NCI-H748 treated with DMSO at 0.1 percent for 48 hours (cell line): ENCODE measurements around the gene SLC17A2.
A peak's percentile ranks its signal among the peaks of the same experiment; 100 is the strongest.

ENCODE experiments used
- DNase-seq: peaks from one replicate; lab custom pipeline; 2025; lab: John Stamatoyannopoulos, UW

The SLC17A2 gene, protein sequence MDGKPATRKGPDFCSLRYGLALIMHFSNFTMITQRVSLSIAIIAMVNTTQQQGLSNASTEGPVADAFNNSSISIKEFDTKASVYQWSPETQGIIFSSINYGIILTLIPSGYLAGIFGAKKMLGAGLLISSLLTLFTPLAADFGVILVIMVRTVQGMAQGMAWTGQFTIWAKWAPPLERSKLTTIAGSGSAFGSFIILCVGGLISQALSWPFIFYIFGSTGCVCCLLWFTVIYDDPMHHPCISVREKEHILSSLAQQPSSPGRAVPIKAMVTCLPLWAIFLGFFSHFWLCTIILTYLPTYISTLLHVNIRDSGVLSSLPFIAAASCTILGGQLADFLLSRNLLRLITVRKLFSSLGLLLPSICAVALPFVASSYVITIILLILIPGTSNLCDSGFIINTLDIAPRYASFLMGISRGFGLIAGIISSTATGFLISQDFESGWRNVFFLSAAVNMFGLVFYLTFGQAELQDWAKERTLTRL

DNA sequence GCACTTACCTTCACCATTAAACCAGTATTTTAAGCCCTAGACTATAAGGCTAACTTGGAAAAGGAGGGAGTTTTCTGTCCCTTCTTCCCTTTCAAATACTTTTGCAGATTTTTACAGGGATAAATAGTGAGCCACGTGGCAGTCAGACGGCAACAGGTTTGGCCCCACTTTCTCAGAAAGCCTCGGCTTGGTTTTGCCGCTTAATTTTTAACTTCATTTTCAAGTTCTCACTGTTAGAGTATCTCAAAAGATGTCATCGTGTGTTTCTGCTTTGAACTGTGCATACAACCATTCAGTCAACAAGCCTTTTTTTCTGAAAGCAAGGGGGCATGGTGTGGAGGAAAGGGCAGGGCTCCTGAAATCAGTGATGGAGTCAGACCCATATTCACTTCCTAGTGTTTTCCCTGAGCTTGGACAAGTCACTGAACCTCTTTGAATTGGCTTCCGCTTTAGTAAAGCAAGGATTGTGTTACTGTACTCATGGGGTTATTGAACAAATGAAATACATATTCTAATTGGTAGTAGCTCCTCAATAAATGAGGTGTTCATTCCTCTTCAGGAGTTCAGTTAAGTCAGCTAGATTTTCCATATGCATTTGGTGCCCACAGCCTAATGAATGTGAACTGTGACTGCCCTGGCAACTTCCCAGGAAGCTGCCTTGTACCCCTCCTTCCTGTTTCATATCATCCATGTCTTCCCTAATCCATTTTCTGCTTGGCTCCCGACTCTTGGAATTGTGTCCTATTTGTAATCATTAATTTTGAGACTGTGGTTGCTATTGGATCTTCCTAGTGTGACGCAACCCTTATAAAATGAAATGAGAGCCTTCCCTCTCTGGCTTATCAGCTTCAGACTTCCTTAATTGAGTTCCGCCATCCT lies at the start of gene SLC17A2:
Gene SLC17A2, minus strand, starts transcription at position 160 of the 879 bp plus-strand sequence. CDS start 4,895 bp downstream, outside the sequence.
- no peak for DNase-seq

DNA sequence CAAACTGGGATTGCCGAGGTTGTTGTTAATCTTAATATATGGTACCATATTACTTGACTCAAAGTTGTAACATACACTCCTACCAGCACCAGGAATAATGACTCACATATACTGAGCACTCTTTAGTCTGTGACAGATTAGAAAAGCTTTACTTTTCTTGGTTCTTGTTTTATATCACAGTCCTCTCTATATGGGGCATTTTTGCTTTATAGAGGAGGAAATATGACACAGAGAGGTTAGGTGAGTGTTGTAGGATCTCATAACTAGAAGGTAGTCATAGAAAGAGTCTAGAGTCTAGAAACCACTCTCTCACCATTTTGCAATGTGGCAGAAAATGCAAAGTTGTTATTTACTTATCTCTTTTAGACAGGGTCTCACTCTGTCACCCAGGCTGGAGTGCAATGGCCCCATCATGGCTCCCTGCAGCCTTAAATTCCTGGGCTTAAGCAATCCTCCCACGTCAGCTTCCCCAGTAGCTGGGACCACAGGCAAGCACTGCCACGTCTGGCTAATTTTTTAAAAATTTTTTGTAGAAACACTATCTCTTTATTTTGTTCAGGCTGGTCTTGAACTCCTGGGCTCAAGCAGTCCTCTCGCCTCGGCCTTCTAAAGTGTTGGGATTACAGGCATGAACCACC lies 45.6 kb upstream of the SLC17A2 start:
- DNase-seq: no peak

DNA sequence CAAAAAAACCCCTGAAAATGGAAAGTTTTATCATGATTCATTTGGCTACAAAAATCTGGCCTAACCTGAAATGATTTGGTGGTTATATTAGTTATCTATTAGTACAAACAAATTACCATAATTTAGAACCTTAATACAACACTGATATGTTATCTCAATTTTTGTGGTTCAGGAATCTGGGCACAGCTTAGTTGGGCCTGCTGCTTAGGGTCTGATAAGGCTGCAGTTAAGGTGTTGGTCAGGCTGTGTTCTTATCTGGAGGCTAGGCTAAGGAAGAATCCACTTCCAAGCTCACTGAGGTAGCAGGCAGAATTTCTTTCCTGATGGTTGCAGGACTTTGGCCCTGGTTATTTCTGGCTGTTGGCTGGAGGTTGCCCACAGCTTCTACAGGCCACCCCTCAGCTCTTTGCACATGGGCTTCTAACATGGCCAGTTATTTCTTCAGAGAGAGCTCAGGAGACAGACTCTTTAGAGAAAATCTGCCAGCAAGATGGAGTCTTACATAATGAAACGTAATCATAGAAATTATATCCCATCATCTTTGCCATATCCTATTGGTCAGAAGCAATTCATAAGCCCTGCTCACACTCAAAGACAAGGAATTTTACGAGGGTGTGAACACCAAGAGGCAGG lies 43.5 kb upstream of the SLC17A2 start:
- no peak for DNase-seq

DNA sequence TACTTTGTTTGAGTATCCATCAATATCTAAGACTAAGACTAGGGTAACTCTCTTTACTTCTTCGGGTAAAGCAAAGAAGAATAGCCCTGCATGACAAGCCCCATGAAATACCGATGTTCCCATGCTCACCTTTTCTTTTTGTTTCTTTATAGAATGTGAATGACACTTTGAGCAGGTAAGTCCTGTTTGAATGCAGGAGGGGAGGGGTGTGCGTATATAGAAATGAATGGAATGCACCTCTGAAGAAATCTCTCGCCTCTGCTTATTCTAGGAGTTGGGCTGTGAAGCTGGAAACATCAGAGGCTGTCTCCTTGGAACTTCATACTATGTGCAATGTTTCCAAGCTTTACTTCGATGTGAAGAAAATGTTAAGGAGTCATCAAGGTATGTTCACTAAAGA lies 42.4 kb upstream of the SLC17A2 start:
- no peak for DNase-seq

DNA sequence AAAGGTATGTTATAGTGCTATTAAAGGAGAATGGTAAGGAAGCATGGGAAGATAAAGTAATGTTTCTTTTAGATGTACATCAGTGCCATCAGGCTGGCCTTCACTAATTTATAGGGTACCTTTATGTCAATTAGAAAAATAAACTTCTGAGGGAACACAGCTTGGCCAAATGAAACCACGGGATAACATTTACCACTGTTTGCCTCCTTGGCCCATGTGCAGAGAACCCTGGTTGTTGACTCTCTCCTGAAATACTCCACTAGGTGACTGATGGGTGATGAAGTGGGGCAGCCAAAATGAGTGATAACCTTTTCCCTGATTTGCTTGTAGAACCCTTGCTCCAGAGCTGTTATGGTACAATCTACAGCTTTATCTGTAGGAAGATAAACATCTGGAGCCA lies 41.6 kb upstream of the SLC17A2 start:
- no peak for DNase-seq

DNA sequence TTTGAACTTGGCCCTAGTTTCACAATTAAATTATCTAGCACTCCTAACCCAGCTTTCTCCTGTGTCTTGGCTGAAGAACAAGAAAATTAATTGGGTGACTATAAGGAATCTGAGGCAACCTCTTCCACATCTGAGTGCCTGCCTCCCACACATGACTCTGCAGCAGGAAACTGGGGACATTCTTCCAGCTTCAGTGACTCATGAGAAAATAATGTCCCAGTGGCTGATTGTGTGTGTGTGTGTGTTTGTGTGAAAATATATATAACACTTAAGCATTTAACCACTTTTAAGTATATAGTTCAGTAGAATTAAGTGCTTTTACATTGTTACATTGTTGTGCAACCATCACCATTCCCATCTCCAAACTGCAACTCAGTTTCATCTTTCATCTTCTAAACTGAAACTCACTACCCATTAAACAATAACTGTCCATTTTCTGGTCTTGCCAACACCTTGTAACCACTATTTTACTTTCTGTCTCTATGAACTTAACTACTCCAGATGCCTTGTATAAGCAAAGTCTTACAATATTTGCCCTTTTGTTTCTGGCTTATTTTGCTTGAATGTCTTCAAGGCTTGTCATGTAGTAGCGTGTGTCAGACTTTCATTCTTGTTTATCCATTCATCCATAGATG lies 40.8 kb upstream of the SLC17A2 start:
- no peak for DNase-seq

DNA sequence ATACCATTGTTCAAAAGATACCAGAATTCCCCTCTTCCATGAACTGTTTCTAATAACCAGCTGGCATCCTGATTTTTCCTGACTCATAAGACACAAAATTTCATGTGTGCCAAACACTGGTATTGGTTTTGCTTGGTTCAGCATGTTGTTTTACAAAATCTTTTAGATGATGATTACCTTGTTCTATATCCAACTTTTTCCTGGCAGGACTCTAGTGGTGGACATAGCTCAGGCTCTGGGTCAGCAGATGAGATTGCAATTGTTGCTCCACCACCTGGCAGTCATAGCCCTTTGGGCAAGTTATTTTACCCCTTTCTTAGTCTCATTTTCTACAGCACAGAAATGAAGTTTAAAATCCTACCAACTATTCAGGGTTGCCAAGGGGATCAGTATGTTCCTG lies 38.3 kb upstream of the SLC17A2 start:
- DNase-seq: no peak

DNA sequence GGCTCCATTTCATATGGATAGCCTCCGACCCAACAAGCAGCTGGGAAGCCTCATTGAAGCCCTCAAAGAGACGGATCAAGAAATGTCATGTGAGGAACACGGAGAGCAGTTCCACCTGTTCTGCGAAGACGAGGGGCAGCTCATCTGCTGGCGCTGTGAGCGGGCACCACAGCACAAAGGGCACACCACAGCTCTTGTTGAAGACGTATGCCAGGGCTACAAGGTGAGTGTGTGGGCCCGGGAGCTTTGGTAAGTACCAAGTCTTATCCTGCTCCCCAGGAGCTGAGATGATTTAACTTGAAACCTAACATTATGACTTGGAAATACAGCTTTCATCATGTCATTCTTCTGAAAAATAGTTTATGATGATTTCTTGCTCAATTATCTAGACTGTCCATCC lies 36.2 kb upstream of the SLC17A2 start:
- DNase-seq: no peak

DNA sequence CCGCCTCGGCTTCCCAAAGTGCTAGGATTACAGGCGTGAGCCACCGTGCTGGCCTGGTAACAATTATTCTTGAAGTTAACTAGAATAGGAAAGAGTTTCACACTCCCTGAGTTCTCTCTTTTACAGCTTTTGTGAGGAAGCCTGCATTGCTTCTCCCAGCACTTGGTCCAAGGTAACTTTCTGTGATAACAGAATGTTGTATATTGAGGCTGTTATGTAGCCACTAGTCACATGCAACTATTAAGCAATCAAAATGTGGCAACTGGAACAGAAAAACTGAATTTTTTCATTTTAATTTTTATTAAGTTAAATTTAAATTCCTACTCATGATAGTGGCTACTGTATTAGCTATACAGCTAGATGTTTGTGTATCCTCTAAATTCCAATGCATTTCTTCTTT lies 34.6 kb upstream of the SLC17A2 start:
- no peak for DNase-seq

DNA sequence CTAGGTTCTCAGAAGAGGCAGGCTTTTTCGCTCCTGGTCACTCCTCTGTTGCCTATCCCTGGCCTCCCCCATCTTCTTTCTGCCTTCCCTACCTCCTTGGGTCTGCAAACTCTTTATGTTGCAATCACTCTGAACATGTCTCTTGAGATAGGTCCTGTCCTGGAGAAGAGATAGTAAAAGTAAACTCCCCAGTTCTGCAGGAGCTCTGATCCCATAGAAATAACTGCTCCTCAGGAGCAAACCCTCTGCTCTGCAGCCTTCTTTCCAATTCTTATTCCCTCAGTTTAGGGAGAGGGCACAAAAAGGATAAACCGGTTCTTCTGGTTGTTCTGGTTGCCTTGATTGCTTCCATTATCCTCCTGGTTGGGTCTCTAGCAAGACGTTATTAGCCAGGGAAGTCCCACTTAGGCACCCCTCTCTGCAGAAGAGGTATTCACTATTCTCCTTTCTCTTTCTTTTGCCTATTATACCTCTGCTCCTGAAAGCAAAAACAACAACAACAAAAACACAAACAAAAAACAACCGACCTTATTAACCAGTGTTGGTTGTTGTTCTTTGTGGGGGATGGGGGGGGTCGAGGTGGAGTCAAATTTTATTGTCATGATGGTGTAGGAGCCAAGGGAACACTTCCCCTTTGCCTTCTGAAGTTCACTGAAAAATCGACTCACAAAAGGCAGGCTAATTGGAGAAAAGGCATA lies 33.1 kb upstream of the SLC17A2 start:
- peak; percentile 95 for DNase-seq

DNA sequence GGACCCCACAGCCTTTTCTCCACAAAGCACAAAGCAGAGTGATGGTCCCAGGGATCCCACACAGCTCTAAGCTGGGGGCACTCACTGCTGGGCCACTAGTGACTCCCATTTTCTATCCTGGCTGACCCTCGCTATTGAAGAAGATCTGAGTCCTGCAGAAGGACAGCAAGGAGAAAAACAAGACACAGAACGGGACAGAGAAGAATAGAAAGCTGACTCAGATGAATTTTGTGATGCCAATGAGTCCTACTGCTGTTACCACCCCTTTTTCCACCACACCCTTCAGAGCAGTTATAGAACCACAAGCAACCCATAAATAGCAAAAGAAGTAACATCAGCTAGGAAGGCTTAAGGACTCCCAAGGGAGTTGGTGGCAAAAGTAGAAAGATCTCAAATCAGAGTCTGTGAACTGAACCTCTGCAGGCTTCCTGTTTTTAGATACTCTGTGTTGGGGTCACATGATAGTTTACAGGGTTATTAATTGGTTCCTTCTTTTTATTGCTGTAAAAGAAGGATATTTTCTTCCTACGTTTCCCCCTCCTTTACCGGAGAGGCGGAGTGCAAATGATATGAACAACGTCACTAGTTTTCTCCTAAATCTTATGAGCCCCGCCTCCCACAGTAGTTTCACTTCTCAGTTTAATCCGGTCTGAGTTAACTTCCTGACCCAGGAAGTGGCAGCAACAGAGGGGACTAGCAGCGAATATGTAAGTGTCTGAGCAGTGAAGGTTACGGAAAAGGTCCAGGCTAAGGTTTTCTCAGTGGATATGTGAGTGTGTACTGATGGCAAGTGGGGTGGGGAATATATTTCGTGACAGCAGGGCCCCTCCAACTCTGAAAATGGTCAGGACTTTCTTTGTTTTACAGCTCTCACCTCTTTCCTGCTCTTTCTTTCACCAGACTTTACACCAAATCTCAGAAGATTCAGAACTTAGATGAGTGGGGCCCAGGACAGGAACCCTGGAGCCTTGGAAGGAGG lies 31.9 kb upstream of the SLC17A2 start, which contains the start of gene TRIM38:
Gene TRIM38, plus strand, starts transcription at position 654 of the 979 bp plus-strand sequence. CDS start 3,721 bp downstream, outside the sequence.
- DNase-seq: no peak

DNA sequence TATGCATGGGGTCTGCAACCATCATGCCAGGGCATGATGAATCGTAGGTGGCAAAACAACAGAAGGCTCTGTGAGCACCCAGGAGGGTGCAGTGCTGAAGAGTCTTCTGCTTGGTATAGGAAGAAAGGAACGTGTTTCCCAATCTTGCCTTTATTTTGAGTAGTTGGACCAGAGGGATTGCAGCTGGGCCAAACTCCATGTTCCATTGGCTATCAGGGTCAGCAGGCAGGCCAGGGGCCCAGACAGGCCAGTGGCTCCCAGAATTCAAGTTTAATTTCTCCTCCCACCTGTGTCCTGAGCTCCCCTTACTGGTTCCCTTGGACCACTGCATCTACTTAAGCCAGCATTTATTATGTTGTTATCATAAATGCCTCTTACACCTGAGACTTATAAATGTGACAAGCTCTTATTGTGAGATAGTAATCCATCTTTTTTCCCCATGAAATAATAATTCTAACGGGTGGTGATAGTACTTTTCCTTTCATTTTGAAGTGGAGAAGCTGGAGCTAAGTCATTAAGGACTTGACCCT lies 31.2 kb upstream of the SLC17A2 start:
- no peak for DNase-seq

DNA sequence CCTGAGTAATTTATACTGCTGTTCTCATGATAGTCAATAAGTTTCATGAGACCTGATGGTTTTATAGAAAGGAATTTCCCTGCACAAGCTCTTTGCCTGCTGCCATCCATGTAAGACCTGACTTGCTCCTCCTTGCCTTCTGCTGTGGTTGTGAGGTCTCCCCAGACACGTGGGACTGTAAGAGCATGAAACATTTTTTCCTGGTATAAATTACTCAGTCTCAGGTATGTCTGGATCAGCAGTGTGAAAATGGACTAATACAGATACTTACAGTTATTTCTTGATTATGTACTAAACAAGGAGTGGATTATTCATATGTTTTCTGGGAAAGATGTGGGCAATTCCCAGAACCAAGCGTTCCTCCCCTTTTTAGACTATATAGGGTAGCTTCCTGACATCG lies 30.2 kb upstream of the SLC17A2 start:
- DNase-seq: no peak

DNA sequence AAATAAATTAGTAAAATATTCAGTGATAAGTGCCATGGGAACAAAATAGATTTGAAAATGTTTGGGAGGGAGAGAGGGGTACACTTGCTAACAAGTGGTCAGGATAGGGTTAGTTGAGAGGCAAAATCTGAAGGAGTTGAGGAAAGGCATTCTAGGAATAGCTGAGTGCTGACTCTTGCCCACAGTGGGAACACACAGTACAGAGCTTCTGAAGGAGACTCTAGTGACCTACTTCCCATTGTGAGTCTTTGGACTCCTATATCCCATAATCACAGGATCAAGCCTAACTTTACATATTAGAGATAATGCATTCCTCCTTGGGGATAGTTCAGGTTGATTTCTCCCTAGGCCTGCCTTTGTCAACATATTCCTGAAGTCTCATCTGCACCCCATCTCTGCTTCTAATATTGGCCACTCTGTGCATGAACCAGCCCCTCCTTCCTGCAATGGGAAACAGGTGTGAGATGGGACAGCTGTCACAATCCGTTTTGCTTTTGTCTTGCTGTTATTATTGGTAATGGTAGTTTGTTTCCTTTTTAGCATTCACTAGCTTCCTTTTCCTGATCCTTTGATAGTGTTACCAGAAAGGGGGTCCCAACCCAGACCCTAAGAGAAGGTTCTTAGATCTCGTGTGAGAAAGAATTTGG lies 29.5 kb upstream of the SLC17A2 start:
- no peak for DNase-seq

DNA sequence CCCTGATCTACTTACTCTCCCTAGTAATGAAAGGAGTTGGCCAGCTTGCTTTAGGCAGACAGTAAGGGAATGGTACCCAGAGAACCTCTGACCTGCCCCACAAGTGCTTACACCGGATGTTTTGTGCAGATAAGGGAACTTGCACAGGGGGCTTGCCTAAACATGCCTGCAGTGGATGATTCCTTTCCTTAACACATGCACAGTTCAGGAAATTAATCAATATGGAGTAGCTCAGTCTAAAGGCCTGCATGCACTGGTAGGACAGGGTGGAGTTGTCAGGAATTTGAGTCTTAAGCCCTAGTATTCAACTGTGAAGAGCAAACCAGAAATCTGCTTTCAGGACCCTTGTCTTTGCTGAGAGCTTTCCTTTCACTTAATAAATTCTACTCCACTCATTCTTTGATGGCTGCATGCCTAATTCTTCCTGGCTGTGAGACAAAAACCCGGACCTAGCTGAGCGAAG lies 28.2 kb upstream of the SLC17A2 start:
- DNase-seq: no peak

DNA sequence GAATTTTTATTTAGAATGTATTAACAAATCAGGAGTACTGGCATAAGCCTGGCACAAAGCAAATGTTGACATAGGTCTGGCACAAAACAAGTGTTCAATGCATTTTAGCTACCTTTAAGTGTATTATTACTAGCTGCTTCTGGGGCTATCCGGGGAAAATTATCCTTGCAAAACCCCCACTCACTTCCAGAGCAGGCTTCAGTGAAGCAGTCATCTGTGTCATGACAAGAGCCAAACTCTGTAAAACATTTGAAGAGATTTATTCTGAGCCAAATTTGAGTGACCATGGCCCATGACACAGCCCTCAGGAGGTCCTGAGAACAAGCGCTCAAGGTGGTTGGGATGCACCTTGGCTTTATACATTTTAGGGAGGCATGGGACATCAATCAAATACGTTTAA lies 25.7 kb upstream of the SLC17A2 start:
- no peak for DNase-seq

DNA sequence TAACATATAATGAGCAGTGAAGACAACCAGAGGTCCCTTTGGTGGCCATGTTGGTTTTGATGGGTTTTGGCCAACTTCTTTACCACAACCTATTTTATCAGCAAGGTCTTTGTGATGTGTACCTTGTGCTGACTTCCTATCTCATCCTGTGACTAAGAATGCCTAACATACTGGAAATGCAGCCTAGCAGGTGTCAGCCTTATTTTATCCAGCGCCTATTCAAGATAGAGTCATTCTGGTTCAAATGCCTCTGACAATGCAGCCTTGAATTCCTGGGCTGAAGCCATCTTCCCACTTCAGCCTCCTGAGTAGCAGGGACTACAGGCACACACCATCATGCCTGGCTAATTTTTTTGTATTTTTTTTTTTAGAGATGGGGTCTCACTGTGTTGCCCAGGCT lies 24.3 kb upstream of the SLC17A2 start:
- DNase-seq: no peak

DNA sequence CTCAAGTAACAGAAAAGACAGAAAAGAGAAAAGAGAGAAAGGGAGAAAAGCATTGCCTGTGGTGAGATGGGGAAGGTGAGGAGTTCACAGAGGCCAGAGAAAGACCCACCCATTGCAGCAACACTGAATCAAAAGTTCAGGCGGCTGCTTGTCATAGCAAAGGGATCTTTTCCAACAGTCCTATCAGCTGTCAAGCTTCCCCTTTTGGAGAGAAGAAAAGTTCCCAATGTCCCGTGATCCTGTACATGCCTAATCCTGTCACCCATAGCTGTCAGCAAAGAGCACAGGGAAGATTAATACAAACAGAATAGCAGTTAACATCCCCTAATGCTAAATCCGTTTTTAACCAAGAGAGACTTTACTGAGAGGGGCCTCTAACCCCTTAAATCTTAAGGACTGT lies 23.2 kb upstream of the SLC17A2 start:
- no peak for DNase-seq

DNA sequence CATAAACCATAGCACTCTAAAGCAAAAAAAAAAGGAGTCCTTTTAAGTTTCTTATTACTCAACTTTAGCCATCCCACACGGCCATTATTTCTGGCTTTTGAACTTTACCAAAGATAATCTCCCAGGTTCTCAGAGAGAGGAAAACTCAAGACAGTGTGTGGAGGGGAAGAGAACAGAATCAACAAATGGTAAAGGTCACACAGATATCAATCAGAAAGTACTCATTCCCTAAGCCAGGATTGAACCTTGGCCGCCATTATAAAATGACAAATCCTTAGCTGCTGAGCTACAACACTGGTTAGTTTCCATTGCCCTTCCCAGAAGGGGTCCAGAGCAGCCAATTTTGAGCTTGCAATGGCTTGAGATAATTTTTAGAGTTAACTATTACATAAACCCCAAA lies 22.0 kb upstream of the SLC17A2 start:
- no peak for DNase-seq
